Hematopoietic multipotent progenitor cell treated with erythropoietin and hydrocortisone succinate and interleukin-3 and kit ligand, for 17 days (in vitro differentiated cells): ENCODE measurements around the gene FCAR.
"Not testable (repeated sequence)": the region's sequence is repeated elsewhere in the genome, so short reads cannot be mapped to it uniquely, and the experiment has no call there.

Experiments
- DNase-seq: peaks from one replicate; pipeline ENCODE4 v3.0.0-alpha.2; 2015; ENCODE audit warnings: low spot score

Gene FCAR

GRCh38 chr19:54873990-54874389 lies at the start of gene FCAR:
Gene FCAR, plus strand, starts transcription at chr19:54874235. Its CDS starts 55 bp downstream, at chr19:54874290.
- DNase-seq, result no peak

GRCh38 chr19:54824416-54824815 lies 49.6 kb upstream of the FCAR start:
- not testable (repeated sequence) for DNase-seq

- DNase-seq, result not testable (repeated sequence)
Measured at GRCh38 chr19:54825326-54825725, 48.7 kb upstream of the FCAR start.

GRCh38 chr19:54828064-54828463 lies 46.0 kb upstream of the FCAR start:
- DNase-seq, result not testable (repeated sequence)

GRCh38 chr19:54832496-54832895 lies 41.5 kb upstream of the FCAR start, which contains the start of gene KIR2DS4:
Gene KIR2DS4, plus strand, starts transcription at chr19:54832676.
- DNase-seq, result not testable (repeated sequence)

- not testable (repeated sequence) for DNase-seq
Measured at GRCh38 chr19:54835126-54835525, 38.9 kb upstream of the FCAR start.

GRCh38 chr19:54837522-54837921 lies 36.5 kb upstream of the FCAR start:
- not testable (repeated sequence) for DNase-seq

GRCh38 chr19:54843171-54843570 lies 30.9 kb upstream of the FCAR start:
- not testable (repeated sequence) for DNase-seq

GRCh38 chr19:54850061-54850640 lies 23.9 kb upstream of the FCAR start, which contains the start of gene KIR3DL2:
Gene KIR3DL2, plus strand, starts transcription at chr19:54850443. Its CDS starts 33 bp downstream, at chr19:54850476.
- not testable (repeated sequence) for DNase-seq

- DNase-seq, result no peak
Measured at GRCh38 chr19:54850930-54851329, 23.1 kb upstream of the FCAR start.

- DNase-seq, result no peak
Measured at GRCh38 chr19:54851353-54851752, 22.7 kb upstream of the FCAR start.

- not testable (repeated sequence) for DNase-seq
Measured at GRCh38 chr19:54855241-54855640, 18.8 kb upstream of the FCAR start.

GRCh38 chr19:54858476-54858875 lies 15.6 kb upstream of the FCAR start:
- DNase-seq, result not testable (repeated sequence)

- DNase-seq, result not testable (repeated sequence)
Measured at GRCh38 chr19:54859421-54859820, 14.6 kb upstream of the FCAR start.

- DNase-seq, result not testable (repeated sequence)
Measured at GRCh38 chr19:54863459-54863858, 10.6 kb upstream of the FCAR start.

- DNase-seq, result no peak
Measured at GRCh38 chr19:54871696-54872095, 2.3 kb upstream of the FCAR start.

GRCh38 chr19:54875506-54875905 lies 1.5 kb downstream of the FCAR start:
- no peak for DNase-seq

- DNase-seq, result no peak
Measured at GRCh38 chr19:54877471-54877870, 3.4 kb downstream of the FCAR start.

- no peak for DNase-seq
Measured at GRCh38 chr19:54881884-54882283, 7.8 kb downstream of the FCAR start.

- DNase-seq, result no peak
Measured at GRCh38 chr19:54882758-54883157, 8.7 kb downstream of the FCAR start.

- DNase-seq, result no peak
Measured at GRCh38 chr19:54883228-54883627, 9.2 kb downstream of the FCAR start.

GRCh38 chr19:54888239-54888638 lies 14.2 kb downstream of the FCAR start:
- DNase-seq, result no peak

- DNase-seq, result no peak
Measured at GRCh38 chr19:54889566-54889965, 15.5 kb downstream of the FCAR start.

- no peak for DNase-seq
Measured at GRCh38 chr19:54893406-54893805, 19.4 kb downstream of the FCAR start.
